GM21528 (cell line): ENCODE measurements around the gene RASSF4.
A peak's percentile ranks its signal among the peaks of the same experiment; 100 is the strongest.

ENCODE experiments used
- ATAC-seq: cut with Tn5 transposase; IDR thresholded peaks from one replicate; pipeline ENCODE4 v1.9.1; 2021; ENCODE audit warnings: mild to moderate bottlenecking, moderate library complexity; ENCODE audit not compliant: unreplicated experiment, low FRiP score

RASSF4 gene

DNA sequence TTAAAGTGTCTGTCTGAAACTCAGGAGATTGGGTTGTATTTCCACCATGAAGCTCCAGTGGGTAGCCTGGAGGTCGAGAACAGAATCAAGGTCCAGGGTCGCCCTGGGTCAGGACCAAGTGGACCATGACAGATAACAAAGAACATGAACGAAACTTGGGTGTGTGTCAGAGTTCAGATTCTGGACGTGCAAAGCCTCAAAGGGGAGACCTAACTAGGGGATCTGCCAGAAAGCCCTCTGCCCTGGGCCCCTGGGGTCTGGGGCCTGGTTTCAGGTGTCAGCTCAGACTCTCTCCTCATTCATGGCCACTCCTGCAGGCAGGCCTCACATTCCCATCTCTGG is 1.6 kb downstream of the RASSF4 start:
- no peak for ATAC-seq

DNA sequence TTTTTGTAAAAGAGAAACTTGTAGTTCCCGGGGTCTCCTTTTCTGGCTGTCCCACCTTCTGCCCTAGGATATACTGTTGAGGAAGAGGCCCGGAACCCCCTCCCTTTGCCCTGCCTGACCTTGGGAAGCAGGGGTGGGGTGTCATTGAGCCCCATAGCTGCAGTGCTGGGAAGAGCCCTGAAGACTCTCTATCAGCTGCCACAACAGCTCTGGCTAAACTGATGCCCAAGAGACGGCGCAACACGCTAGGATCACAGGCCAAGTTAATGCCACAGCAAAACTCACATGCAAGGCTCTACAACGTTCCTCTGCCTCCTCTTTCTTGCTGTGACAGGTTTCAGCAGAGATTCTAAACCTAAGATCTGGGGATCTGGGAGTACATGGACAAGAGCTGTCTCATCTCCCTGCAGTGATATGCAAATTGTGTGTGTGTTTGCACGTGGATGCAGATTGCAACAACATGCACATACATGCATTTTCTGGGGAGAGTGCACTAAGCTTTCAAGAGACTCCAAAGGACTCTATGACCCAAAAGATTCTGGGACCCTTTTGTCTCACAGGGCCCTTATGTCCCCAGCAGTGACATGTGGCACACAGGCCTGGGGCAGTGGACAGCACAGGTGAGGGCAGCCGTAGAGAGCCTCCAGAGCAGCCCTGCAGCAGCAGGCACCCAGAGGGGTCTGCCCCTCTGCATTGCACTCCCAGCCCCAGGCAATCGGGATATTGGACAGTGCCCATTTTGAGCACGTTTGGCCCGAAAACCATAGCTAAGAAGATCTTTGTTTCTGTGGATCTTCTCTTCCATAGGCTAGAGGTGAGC is 2.5 kb downstream of the RASSF4 start:
- ATAC-seq: no peak

DNA sequence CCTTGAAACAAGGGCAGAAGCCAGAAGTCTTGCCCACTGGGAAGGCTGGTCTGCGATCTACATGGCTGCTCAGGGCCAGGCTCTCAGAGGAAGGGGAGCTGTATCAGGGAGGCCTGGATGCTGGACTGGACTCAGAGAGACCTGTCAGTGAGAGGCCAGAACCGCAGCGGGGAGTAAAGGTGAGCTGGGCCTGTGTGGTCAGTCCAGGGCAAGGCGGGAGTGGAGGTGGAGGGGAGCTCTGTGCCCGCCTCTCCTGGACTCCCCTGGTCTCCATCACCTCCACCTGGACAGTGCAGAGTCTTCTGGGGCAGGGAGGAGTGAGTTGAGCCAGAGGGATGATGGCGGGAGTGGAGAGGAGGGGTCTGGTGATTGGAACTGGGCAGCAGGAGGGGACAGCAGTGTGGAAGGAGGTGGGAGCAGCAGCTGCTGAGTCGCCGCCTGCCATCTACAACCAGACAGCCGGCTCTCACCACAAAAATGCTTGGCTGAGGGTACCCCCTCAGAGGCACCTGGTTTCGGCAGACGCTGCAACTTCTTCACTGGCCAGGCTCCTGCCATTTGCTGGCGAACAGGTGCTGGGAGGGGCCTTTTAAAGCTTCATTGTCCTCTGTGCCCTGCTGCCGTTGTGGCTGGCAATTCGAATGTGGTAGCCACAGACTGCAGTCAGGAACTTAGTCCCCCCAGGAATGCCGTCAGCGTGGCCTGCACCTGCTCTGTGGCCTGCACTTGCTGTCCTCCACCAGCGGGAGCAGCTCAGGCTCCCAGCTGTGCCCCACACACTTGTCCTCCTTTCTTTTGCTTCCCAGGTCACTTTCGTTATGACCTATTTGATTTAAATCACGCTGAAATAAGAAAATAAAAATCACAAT is 3.5 kb downstream of the RASSF4 start:
- ATAC-seq: no peak

DNA sequence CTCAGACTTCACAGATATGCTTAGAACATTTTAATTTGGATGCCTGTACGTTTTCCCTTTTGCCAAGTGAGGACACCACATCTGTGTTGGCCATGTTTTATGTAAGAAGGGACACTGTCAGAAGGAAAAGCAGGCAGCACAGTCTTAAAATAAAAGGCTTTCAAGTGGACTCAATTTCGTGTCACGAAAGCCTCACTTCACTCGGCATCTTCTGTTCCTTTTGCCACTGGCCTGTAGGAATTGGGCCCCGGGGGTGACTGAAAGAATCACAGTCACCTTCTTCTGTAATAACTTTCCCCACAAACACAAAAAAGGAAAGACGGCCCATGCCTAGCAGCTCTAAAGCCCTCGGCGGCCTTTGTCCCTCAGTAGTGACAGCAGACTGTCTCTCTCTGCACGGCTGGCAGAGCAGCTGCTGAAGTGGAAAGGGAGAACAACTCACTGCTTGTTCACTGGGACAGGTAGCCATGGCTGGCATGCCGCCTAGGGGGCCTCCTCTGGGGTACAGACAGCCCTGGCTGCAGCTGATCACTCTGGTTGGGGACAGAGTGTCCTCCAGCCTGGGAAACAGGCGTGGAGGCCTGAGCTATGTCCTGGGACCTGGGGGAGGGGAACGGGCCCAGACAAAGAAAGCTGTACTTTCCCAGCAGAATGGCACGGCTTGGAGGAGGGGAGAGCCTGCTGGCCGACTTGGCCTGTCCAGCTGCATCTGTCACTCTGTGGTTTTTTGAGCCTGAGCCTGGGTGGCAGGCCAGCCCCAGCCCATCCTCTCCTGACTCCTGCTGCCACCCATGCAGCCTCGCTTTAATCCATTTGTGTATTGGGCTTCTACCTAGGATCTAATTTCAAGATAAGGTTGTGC is 4.4 kb downstream of the RASSF4 start:
- ATAC-seq: no peak

DNA sequence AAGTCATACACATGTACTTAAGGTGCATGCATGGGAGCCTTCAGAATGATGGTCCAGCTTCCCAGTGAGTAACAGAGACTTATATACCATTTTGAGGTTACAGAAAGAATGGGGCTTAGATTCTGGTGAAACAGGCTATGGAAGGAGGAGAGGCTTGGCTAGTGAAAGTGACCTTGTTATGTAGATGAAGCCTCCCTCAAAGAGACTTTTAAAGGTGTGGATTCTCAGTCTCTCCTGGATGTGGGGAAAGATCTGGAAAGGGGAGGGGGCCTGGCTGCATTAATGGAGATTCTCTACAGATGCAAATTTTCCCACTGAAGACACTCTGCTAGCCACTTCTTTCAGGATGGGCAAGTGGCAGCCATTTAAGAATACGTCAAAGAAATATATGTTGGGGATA is 5.5 kb downstream of the RASSF4 start:
- ATAC-seq: no peak

DNA sequence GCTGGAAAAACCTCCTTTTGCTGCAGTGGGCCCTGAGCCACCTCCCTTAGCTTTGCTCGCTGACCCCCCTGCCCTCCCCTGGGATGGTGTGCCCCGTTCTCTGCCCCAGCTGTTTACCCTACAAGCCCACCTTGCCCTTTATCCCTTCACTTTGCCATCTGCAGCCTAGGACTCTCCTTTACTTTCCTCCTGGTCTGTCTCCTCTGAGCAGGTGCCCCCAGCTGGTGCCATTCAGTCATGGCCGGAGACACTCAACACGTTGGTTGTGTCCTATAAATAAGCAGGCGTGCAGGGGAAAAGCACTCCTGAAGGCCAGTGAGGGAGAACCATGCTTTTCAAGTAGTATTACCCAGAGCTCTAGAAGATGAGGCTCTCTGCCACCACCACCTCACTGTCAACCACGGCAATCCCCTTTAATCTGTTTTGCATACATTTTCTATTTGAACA is 6.1 kb downstream of the RASSF4 start:
- ATAC-seq: peak; percentile 41

DNA sequence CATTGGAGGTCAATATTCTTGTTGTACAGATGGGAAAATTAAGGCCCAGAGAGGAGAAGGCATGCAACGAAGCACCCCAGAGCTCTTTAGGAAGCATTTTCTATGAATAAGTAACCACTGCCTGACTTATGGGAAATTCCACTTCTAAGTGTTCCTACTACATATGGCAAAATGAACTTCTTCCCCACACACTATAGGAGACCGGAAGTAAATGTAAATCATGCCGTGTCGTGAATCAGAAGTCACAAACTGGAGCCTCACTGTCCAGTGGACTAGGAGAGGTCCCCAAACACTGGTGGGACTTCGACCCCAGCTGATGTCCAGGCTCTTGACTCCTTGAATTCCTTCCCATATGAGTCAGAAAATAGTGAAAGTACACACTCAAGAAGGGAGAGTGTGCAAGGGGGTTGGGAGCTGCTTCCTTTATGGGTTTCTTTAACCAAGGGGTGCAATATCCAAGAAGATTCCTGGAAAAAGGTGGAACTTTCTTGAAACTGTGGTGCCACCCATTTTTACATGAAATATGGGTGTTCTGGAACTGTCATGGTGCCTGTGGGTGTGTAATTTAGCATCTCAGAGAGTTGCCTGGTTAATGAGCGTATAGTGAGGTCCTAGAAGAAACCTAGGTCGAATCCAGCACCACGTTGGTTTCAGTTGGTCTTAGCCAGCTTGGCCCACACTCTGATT is 6.7 kb downstream of the RASSF4 start:
- peak; percentile 31 for ATAC-seq

DNA sequence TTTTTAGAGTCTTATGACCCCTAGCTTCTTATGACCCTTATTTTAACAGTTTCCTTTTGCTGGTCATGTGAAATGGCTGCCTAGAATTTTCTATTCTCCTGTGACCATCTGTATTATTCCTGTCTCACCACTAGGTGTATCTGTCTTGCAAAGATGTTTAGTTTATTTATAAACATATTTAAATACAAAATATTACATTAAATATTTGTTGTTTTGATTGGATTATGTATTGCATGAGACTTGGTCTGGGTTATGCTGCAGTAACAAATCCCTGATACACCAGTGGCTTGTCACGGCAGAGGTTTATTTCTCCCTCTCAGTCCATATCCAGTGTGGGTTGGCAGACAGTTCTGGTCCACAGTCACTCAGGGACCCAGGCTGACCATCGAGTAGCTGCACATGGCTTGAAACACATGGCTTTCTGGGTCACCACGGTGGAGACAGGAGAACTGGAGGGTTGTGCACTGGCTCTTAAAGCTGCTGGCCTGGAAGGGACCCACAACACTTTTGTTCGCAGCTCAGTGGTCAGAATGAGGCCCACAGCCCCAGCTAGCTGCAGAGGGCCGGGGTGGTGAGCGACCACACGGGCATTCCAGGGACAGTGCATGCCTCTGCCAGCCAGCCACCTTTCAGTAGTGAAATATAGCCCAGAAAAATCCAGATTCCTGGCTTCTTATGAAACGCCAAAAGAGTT is 7.4 kb downstream of the RASSF4 start:
- ATAC-seq: no peak

DNA sequence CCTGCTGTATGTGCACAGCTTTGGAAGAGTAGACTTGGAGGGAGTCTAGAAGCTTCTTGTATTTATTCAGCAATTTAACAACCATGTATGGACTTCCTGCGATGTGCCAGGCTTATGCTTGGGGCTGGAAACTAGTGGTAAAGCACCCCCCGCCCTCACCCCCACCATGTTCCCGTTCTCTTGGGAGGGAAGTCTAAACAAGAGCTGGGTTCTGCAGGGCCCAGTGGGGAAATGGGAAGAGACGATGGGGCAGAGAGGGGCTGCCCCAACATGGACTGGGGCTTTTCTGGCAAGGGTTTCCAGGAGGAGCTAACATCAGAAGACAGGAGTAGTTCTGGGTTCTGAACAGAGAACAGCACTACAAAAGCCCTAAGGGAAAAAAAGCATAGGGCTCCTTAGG is 8.0 kb downstream of the RASSF4 start:
- ATAC-seq: no peak

DNA sequence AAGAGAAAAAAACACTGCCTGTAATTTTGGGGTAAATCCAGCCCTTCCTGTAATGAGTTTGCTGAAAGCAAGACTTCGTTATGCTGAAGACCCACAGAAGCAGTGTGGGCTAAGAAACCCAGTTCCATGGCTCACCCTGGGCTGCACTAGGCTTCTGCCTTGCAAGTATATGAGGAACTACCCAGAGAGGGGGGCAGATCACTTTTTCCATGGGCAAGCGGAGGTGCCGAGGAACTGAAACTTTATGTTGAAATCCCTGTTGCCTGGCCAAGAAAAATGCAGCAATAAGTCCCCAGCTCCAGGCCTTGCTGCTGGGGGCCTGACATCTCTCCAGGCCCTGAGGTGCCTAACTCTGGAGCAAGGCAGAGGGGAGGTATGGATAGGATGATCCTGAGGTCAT is 8.5 kb downstream of the RASSF4 start:
- ATAC-seq: no peak

DNA sequence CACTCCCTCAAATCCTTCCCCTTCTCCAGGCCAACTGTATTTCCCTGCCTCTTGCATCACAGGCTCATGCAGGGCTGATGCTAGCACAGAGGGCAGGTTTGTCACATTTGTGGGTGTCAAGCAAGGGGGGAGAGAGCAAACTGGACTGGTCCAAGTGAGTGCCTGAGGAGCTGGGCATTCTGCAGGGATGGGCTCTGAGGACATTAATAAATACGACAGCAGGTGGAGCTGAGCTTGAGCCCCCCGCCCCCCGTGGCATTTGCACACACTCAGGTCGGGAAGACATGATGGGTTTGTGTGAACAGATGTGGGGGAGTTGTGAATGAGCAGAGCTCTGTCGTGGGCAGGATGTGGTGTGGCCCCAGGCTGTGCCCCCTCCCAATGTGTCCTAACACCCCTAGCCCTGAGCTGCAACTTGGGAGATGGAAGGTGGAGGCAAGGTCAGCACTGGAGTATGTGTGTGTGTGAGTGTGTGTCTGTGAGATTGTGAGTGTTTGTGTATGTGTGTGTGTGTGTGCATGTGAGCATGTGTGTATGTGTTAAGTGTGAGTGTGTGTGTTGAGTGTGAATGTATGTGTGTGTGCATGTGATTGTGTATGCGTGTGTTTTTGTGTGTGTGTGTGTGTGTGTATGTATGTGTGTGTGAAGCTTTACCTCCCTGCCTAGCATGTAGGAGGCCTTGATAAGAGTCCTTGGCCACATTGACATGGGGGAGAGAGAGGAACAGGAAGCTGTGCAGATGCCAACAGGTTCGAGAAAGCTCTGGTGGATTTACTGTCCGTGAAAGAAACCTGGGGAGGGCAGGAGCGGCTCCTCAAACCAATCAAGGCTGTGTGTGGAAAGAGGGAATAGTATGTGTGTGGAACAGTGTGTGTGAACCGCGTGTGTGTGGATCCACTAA is 9.1 kb downstream of the RASSF4 start:
- ATAC-seq: no peak

DNA sequence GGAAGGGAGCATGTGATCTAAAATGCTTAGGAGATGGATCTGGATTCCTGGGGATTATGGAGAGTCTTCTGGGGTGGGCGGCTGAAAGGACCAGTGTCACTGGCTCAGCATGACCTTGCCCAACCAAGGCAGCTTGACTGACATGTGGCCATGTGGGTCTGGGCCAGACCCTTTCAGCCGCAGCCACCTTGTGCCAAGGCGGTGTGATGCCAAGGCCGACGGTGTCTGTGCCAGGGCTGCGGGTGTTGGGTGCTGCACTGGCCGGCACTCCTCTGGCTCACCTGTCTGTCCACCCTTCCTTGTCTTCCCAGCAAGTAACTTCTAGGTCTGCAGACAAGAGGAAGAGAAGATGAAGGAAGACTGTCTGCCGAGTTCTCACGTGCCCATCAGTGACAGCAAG is 10.3 kb downstream of the RASSF4 start:
- no peak for ATAC-seq

DNA sequence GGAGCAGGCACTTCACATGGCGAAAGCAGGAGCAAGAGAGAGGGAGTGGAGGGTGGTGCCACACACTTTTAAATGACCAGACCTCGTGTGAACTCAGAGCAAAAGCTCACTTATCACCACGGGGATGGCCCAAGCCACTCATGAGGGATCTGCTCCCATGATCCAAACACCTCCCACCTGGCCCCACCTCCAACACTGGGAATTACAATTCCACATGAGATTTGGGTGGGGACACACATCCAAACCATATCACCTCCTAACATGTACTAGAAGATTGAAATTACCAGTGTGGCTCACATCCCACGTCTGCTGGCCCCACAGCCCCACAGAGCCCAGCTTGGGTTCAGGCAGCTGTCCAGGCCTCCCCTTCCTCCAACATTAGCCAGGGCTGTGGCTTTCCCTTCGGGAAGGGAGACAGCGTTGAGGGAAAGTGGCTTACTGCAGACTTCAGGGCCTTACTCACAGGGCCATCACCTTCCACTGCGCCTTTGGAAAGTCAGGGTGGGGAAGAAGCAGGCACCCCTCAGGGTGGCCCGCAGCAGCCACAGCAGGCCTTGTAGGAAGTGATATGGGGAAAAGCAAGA is 11.3 kb downstream of the RASSF4 start:
- no peak for ATAC-seq

DNA sequence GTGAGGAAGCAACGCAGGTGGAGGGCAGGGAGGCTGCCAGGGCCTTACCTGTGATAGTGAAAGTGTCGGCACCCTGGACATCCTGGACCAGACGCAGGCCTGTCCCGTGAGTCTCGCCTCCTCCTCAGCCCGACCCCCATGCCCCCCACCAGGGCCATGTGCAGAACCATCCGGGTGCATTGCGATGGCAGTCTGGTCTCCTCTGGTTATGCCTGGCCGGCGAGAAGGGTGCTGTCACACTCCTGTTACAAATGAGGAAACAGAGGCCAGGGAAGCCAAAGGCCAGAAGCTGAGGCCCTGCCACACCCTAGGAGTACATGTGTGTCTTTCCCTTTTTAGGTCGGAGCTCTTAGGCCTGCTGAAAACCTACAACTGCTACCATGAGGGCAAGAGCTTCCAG is 11.8 kb downstream of the RASSF4 start:
- ATAC-seq: no peak

DNA sequence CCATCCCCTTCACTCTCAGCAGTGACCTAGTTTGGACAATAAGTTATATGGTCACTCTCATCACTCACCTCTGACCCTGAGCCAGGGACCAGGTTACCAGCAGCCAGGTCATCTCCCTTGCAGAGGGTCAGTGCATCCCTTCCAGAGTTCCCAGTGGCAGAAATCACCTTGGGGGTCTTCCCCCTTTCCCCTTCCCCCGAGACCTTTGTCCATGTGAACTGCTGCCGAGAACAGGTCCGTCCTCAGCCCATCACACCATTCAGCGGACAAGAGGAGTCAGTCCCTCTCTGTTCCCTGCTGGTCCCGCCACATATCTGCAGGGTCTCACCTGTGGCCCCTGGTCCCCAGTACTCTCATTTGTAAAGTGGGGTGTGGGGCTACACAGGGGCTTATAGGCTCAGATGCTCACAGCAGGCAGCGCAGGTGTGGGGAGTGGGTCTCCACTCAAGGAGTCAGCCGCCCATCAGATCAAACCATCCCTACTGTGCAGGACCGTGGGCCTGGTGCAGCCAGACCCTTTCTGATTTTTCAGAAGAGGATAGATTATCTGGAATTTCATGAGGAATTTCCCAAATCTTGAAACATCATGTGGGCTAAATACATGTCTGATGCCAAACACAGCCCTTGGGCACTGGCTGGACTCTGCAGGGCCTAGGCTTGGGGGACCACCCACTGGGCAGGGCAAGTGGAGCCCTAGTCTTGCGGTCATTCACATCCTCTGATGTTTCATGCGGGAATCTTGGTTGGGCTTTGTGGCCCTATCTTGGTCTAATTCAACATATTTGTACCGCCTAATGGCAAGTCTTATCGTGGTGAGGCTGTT is 12.5 kb downstream of the RASSF4 start:
- no peak for ATAC-seq

DNA sequence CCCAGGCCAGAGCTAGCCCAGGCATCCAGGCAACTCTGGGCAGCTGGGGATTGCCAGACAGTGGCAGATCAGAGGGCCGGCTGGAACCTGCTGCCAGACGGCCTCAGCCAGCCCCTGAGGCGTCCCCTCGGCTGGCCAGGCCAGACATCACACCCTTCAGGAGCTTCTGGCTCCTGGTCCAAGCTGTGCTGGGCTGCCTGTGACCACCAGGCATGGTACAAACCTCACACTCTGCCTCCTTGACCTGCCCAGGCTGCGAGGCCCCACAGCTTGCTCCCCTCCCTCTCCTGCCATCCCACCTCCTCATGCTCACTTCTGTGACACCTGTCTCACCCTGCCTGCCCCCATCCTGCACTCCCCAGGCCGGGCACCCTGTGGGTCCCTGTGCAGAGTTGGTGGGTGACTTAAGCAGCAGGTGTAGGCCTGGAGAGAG is 13.3 kb downstream of the RASSF4 start:
- ATAC-seq: no peak

DNA sequence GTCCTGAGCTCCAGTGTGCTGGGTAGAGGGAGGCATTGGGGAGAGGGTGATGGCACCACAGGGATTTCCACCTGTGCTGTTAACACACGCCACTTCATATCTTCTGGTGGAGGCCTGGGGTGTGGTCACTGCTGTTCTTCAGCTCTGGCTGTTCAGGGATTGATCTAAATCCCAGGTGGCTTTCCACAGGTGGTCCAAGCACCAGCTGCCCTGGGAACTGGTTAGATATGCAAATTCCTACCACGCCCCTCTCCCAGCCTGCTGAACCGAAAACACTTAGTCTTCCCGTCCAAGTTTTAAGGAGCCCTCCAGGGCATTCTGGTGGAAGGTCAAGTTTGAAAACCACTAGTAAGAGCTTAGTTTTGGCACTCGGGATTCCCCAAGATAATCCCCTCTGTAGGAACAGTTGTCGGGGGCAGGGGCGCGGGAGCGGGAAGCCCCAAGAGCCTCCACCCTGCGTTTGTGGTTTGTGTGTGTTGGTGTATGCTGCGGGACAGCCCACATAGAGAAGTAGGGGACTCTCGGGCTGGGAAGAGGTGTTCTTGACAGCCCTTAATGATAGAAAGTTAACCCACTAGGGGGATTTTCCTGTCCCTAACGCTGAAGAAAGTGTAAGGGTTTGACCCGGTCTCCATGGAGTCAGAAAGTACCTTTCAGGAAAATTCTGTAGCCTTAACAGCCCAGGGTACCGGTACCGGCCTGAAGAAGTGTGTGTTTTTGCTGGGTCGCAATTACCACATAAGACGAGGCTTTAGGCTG is 13.9 kb downstream of the RASSF4 start:
- peak; percentile 29 for ATAC-seq
